Neuronal stem cell (in vitro differentiated cells): Measurements from ENCODE around the gene CARD11.
"Not testable (repeated sequence)": the region's sequence is repeated elsewhere in the genome, so short reads cannot be mapped to it uniquely, and the experiment has no call there.

ENCODE experiments used
- DNase-seq: peaks from one replicate; pipeline ENCODE4 v3.0.0-alpha.2; 2013; ENCODE audit warnings: low spot score
- H2AFZ ChIP-seq: one replicate; pipeline ENCODE4 v1.6.1; 2013; ENCODE audit warnings: mild to moderate bottlenecking, low read length, inconsistent platforms
- H2AK5ac ChIP-seq: 2 replicates; pipeline ENCODE4 v1.6.1; 2013; ENCODE audit warnings: low read depth, mild to moderate bottlenecking, inconsistent platforms, low read length, moderate library complexity, mixed read lengths
- H2BK120ac ChIP-seq: 2 replicates; pipeline ENCODE4 v1.6.1; 2013; ENCODE audit warnings: low read depth, mild to moderate bottlenecking, inconsistent platforms, low read length, moderate library complexity, mixed read lengths
- H2BK12ac ChIP-seq: one replicate; pipeline ENCODE4 v1.6.1; 2013; ENCODE audit warnings: low read length, inconsistent platforms
- H2BK15ac ChIP-seq: 2 replicates; pipeline ENCODE4 v1.6.1; 2013; ENCODE audit warnings: mild to moderate bottlenecking, low read length, inconsistent platforms, mixed read lengths
- H2BK5ac ChIP-seq: one replicate; pipeline ENCODE4 v1.6.1; 2013; ENCODE audit warnings: inconsistent platforms, mild to moderate bottlenecking, low read length, moderate library complexity
- H3K14ac ChIP-seq: one replicate; pipeline ENCODE4 v1.6.1; 2013; ENCODE audit warnings: low read length, inconsistent platforms
- H3K18ac ChIP-seq: 2 replicates; pipeline ENCODE4 v1.6.1; 2013; ENCODE audit warnings: low read length, inconsistent platforms
- H3K23ac ChIP-seq: 2 replicates; pipeline ENCODE4 v1.6.1; 2013; ENCODE audit warnings: low read depth, mild to moderate bottlenecking, mixed read lengths, low read length, inconsistent platforms; ENCODE audit not compliant: poor library complexity
- H3K27ac ChIP-seq: replicated peaks from 3 replicates; pipeline ENCODE4 v1.5.1; 2013; ENCODE audit warnings: low read length, inconsistent platforms
- H3K27me3 ChIP-seq, 3 experiments: 2 replicates each; pipeline ENCODE4 v1.6.1; 2013; ENCODE audit warnings: low read length in 3 of 3, mild to moderate bottlenecking in 2 of 3, inconsistent platforms in 1 of 3, low read depth in 1 of 3, mixed read lengths in 1 of 3, moderate library complexity in 1 of 3; ENCODE audit not compliant: control insufficient read depth in 3 of 3, insufficient read depth in 3 of 3
- H3K36me3 ChIP-seq, 2 donors: replicated peaks in 1 of 2; 2 replicates each; pipeline ENCODE4 v1.6.1; 2013; ENCODE audit warnings: low read length in 2 of 2; ENCODE audit not compliant: control insufficient read depth in 2 of 2, insufficient read depth in 2 of 2
- H3K4ac ChIP-seq: 2 replicates; pipeline ENCODE4 v1.6.1; 2013; ENCODE audit warnings: inconsistent platforms, mild to moderate bottlenecking, low read length, moderate library complexity
- H3K4me1 ChIP-seq, 2 donors: 1 replicate in 1 of 2; 2 replicates in 1 of 2; pipeline ENCODE4 v1.6.1; 2013; ENCODE audit warnings: low read length in 2 of 2, low read depth in 1 of 2; ENCODE audit not compliant: control insufficient read depth in 2 of 2, insufficient read depth in 1 of 2
- H3K4me2 ChIP-seq: one replicate; pipeline ENCODE4 v1.6.1; 2013; ENCODE audit warnings: mild to moderate bottlenecking, low read length, inconsistent platforms; ENCODE audit not compliant: insufficient read depth, poor library complexity, severe bottlenecking
- H3K4me3 ChIP-seq, 2 donors: 2 replicates each; pipeline ENCODE4 v1.5.1; 2013; ENCODE audit warnings: low read length in 2 of 2, mild to moderate bottlenecking in 2 of 2, inconsistent platforms in 1 of 2, moderate library complexity in 1 of 2
- H3K79me1 ChIP-seq: one replicate; pipeline ENCODE4 v1.6.1; 2013; ENCODE audit warnings: low read depth, mild to moderate bottlenecking, inconsistent platforms, low read length, moderate library complexity
- H3K9ac ChIP-seq: one replicate; pipeline ENCODE4 v1.6.1; 2013; ENCODE audit warnings: mild to moderate bottlenecking, low read depth, low read length, inconsistent platforms; ENCODE audit not compliant: poor library complexity
- H3K9me3 ChIP-seq, 2 donors: replicated peaks in 1 of 2; 2 replicates each; pipeline versions ENCODE3 to v1.6.1; 2013; ENCODE audit warnings: low read length in 2 of 2, mild to moderate bottlenecking in 2 of 2, inconsistent platforms in 1 of 2, low read depth in 1 of 2, mixed read lengths in 1 of 2, moderate library complexity in 1 of 2; ENCODE audit not compliant: control insufficient read depth in 2 of 2, insufficient read depth in 1 of 2
- H4K8ac ChIP-seq: one replicate; pipeline ENCODE4 v1.6.1; 2013; ENCODE audit warnings: low read depth, mild to moderate bottlenecking, inconsistent platforms, low read length, moderate library complexity
- H4K91ac ChIP-seq: one replicate; pipeline ENCODE4 v1.6.1; 2013; ENCODE audit warnings: low read length, low read depth, mild to moderate bottlenecking, inconsistent platforms; ENCODE audit not compliant: poor library complexity
- WGBS, 2 donors: extraction: QIAGEN DNeasy Blood & Tissue Kit; methylation state at CpG; one replicate each; pipeline ENCODE4 v1.1.7; 2013; ENCODE audit warnings: missing lambda C conversion rate in 2 of 2, mixed read lengths in 1 of 2; ENCODE audit not compliant: insufficient read length in 2 of 2, insufficient replicate concordance in 1 of 2; ENCODE audit errors: extremely low coverage in 2 of 2; 5-methylcytosine and 5-hydroxymethylcytosine counted together

The CARD11 gene

DNA sequence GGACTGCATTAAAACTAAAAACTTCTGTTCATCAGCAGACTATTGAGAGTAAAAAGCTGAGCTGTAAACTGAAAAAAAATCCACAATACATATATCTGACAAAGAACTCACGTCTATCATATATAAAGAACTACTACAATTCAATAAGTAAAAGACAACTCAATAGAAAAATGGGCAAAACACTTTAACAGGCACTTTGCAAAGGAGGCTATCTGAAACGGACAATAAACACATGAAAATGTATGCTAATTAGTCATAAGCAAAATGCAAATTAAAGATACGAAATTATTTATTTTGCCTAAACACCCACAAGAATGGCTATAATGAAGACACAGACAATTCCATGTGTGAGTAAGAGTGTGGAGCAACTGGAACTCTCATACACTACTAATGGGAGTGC lies 18.1 kb downstream of the CARD11 start:
- Histone ChIP-seq H3K4me2 (no peak overlapping the region), H3K4ac (no peak overlapping the region), H2AFZ (no peak overlapping the region), H3K23ac (no peak overlapping the region), H3K9ac (no peak overlapping the region), H4K91ac (no peak overlapping the region), H3K9me3 (peaks cover 0 to 3% of the 10 kb centered on the region in 2 donors), H3K14ac (no peak overlapping the region), H3K27me3 (no peaks in the 10 kb centered on the region), H2BK120ac (no peak overlapping the region), H3K4me3 (no peak overlapping the region), H4K8ac (no peak overlapping the region), H3K79me1 (no peaks in the 10 kb centered on the region), H2AK5ac (no peak overlapping the region), H3K27ac (no peak overlapping the region), H3K4me1 (peaks cover 0 to 14% of the 10 kb centered on the region in 2 donors), H2BK12ac (no peak overlapping the region), H3K36me3 (no peaks in the 10 kb centered on the region), H2BK15ac (no peak overlapping the region), H3K18ac (no peak overlapping the region), H2BK5ac (no peak overlapping the region)
- no peak for DNase-seq
- no CpG with 5 or more reads among the region's 3 CpGs for WGBS, 2 donors

DNA sequence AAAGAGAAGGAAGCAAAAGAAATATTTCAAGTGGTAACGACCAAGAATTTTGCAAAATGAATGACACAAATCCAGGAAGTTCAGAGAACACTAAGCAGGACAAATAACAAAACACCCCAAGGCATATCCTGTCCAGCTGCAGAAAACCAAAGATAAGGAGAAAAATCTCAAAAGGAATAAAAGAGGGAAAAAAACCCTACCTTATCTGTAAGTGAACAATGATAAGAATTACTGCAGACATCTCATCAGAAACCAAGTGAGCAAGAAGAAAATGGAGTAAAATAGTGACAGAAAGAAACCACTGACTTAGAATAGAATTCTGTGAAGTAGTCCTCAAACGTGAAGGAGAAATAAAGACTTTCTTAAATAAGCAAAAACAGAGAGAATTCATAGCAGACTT lies 21.8 kb downstream of the CARD11 start:
- no peak for DNase-seq
- Histone ChIP-seq H2AK5ac (no peak overlapping the region), H2AFZ (no peak overlapping the region), H2BK5ac (no peak overlapping the region), H2BK120ac (no peak overlapping the region), H3K9ac (no peak overlapping the region), H3K18ac (no peak overlapping the region), H2BK12ac (no peak overlapping the region), H3K4me1 (no peaks in the 10 kb centered on the region), H3K27ac (no peak overlapping the region), H4K8ac (no peak overlapping the region), H2BK15ac (no peak overlapping the region), H3K9me3 (peaks cover 0 to 3% of the 10 kb centered on the region in 2 donors), H3K4ac (no peak overlapping the region), H3K4me3 (no peak overlapping the region), H3K79me1 (no peaks in the 10 kb centered on the region), H3K36me3 (no peaks in the 10 kb centered on the region), H4K91ac (no peak overlapping the region), H3K23ac (no peak overlapping the region), H3K14ac (no peak overlapping the region), H3K4me2 (no peak overlapping the region), H3K27me3 (peaks cover 0 to 2% (median 0%) of the 10 kb centered on the region in 3 experiments)
- WGBS, 2 donors: no CpG with 5 or more reads among the region's 2 CpGs

DNA sequence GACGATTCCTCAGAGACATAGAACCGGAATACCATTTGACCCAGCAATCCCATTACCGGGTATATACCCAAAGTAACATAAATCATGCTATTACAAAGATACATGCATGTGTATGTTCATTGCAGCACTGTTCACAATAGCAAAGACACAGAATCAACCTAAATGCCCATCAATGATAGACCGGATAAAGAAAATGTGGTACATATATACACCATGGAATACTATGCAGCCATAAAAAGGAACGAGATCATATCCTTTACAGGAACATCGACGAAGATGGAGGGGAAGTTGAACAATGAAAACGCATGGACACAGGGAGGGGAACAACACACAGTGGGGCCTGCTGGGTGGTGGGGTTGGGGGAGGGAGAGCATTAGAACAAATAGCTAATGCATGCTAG lies 22.4 kb downstream of the CARD11 start:
- not testable (repeated sequence) for H3K27ac ChIP-seq, H3K9ac ChIP-seq

DNA sequence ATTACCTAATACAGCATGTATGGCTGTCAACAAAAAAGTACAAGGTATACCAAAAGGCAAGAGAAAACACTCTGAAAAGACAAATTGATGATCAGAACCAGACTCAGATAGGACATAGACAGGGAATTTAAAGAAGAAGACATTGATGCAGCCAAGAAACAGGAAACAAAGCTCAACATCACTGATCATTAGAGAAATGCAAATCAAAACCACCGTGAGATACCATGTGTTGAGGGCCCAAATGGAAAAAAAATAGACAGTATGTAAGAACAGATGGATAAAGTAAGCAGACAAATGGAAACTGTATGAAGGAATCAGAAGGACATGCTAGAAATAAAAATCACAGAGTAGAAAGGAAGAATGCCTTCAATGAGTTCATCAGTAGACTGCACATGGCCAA lies 23.3 kb downstream of the CARD11 start:
- Histone ChIP-seq H3K4me3 (no peak overlapping the region), H3K27ac (no peak overlapping the region), H3K23ac (no peak overlapping the region), H2BK12ac (no peak overlapping the region), H2AFZ (no peak overlapping the region), H2BK5ac (no peak overlapping the region), H3K14ac (no peak overlapping the region), H3K9me3 (no peaks in the 10 kb centered on the region), H2BK15ac (no peak overlapping the region), H3K27me3 (peaks cover 0 to 2% (median 0%) of the 10 kb centered on the region in 3 experiments), H2BK120ac (no peak overlapping the region), H3K4me2 (no peak overlapping the region), H3K79me1 (no peaks in the 10 kb centered on the region), H3K18ac (no peak overlapping the region), H3K4ac (no peak overlapping the region), H2AK5ac (no peak overlapping the region), H3K4me1 (no peaks in the 10 kb centered on the region), H4K8ac (no peak overlapping the region), H3K9ac (no peak overlapping the region), H3K36me3 (no peaks in the 10 kb centered on the region), H4K91ac (no peak overlapping the region)
- no peak for DNase-seq
- no CpG with 5 or more reads among the region's 1 CpG for WGBS, 2 donors

More for the DNA sequence above, 22.4 kb downstream of the CARD11 start:
- not testable (repeated sequence) for H2BK15ac ChIP-seq, H3K4me2 ChIP-seq, H3K36me3 ChIP-seq, H2AFZ ChIP-seq, DNase-seq, H2BK12ac ChIP-seq, H3K4me3 ChIP-seq, H4K91ac ChIP-seq, H4K8ac ChIP-seq, H2BK5ac ChIP-seq, H2BK120ac ChIP-seq, H3K4ac ChIP-seq, H3K18ac ChIP-seq, H3K79me1 ChIP-seq, H2AK5ac ChIP-seq, H3K27me3 ChIP-seq, H3K4me1 ChIP-seq, H3K9me3 ChIP-seq, H3K14ac ChIP-seq, H3K23ac ChIP-seq
- WGBS, 2 donors: no CpG with 5 or more reads among the region's 8 CpGs
